Neutrophil (primary cell): ENCODE results near the gene TENM4.

ENCODE experiments used
- H3K27ac ChIP-seq: fragments of 200-600 bp; sonication (generic); 2 replicates; pipeline ENCODE4 v1.5.1; 2016; ENCODE audit warnings: mild to moderate bottlenecking, moderate library complexity
- H3K27me3 ChIP-seq: fragments of 200-600 bp; sonication (generic); 2 replicates; pipeline ENCODE4 v1.6.0; 2016; ENCODE audit warnings: mild to moderate bottlenecking
- H3K36me3 ChIP-seq: fragments of 200-600 bp; sonication (generic); 2 replicates; pipeline ENCODE4 v1.5.1; 2017
- H3K4me1 ChIP-seq, 2 experiments: fragments of 200-600 bp in 1 of 2; sonication (generic) in 1 of 2; 1 replicate in 1 of 2; 2 replicates in 1 of 2; pipeline versions ENCODE4 v1.5.1 to v1.6.1; 2013 to 2016; ENCODE audit warnings: low read depth in 1 of 2, low read length in 1 of 2, mild to moderate bottlenecking in 1 of 2, moderate library complexity in 1 of 2; ENCODE audit not compliant: control insufficient read depth in 1 of 2, insufficient read depth in 1 of 2
- H3K4me3 ChIP-seq, 2 experiments: fragments of 200-600 bp in 1 of 2; sonication (generic) in 1 of 2; 1 replicate in 1 of 2; 2 replicates in 1 of 2; pipeline ENCODE4 v1.5.1; 2013 to 2016; ENCODE audit warnings: low read depth in 1 of 2, low read length in 1 of 2, mild to moderate bottlenecking in 1 of 2, moderate library complexity in 1 of 2
- H3K9me3 ChIP-seq: fragments of 200-600 bp; sonication (generic); 2 replicates; pipeline ENCODE4 v1.5.1; 2016
- CTCF ChIP-seq: fragments of 200-600 bp; sonication (generic); IDR thresholded peaks from 2 replicates; pipeline ENCODE4 v1.5.1; 2016; ENCODE audit warnings: antibody characterized with exemption

TENM4 gene

GRCh38 chr11:79160791-79161403 lies 279.9 kb downstream of the TENM4 start:
- no peak for TF ChIP-seq CTCF
- no peak overlapping the region for H3K4me3 ChIP-seq
- no peaks in the 10 kb centered on the region for H3K9me3 ChIP-seq
- no peaks in the 10 kb centered on the region for H3K36me3 ChIP-seq
- no peaks in the 10 kb centered on the region for H3K27me3 ChIP-seq
- H3K27ac ChIP-seq = no peak overlapping the region
- no peaks in the 10 kb centered on the region for H3K4me1 ChIP-seq

DNA sequence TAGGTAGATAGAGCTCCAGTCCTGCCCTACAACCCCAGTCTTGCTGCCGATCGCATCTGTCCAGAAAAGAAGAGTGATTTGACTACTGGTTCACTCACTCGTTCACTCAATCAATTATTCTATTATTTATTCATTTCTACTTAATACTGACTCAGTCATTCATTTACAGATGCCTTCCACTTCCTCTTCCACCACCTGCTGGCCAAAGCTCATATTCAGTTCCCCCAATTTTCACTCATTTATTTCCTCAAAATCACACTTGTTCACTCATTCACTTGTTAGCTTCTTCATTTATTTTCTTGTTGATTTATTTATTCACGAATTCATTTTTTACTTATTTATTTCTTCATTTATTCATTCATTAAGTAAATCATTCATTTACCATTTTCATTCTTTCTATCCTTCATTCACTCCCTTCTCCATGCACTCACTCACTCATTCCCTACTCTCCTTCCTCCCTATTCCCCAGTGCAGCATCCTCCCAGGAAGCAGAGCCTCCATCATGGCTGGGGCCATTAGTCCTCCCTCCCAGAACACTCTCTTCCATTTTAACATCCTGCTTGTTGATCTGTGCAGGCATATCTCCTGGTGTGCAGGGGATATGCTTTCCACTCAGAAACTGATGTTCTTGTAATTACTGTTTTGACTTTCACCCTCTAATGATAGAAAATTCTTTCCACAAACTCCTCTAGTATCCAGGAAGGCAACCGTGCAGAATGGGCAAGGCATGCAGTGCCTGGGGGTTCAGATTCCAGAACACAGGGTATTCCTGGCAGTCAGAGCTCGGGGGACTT lies 281.0 kb downstream of the TENM4 start:
- Histone ChIP-seq H3K27me3 (no peaks in the 10 kb centered on the region), H3K36me3 (no peaks in the 10 kb centered on the region), H3K9me3 (no peaks in the 10 kb centered on the region), H3K4me3 (no peak overlapping the region), H3K4me1 (no peaks in the 10 kb centered on the region), H3K27ac (no peak overlapping the region)
- TF ChIP-seq CTCF = no peak

DNA sequence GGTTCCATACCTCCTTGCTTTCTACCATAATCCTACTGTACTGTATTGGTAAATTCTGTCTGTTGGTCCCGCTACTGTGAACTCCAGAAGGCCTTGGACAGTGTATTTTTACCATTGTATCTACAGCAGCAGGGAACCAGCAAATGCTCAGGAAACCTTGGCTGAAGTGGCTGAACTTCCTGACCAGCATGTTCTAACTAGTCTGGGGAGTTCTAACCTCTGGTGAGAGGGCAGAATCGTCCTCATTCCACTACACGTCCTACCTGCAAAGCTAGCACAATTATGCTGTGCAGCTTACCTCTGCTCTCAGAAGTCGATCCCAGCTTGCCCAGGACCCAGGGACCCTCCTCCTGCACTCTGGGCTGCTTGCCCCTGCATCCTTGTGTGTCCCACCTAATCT lies 283.1 kb downstream of the TENM4 start:
- Histone ChIP-seq H3K27me3 (no peaks in the 10 kb centered on the region), H3K9me3 (no peaks in the 10 kb centered on the region), H3K4me1 (no peaks in the 10 kb centered on the region), H3K36me3 (no peaks in the 10 kb centered on the region), H3K4me3 (no peak overlapping the region), H3K27ac (no peak overlapping the region)
- no peak for TF ChIP-seq CTCF

GRCh38 chr11:79156031-79156430 lies 284.8 kb downstream of the TENM4 start:
- H3K36me3 ChIP-seq = no peaks in the 10 kb centered on the region
- no peak overlapping the region for H3K4me3 ChIP-seq
- no peaks in the 10 kb centered on the region for H3K9me3 ChIP-seq
- TF ChIP-seq CTCF = no peak
- no peak overlapping the region for H3K27ac ChIP-seq
- no peaks in the 10 kb centered on the region for H3K4me1 ChIP-seq
- no peaks in the 10 kb centered on the region for H3K27me3 ChIP-seq

- Histone ChIP-seq H3K9me3 (no peaks in the 10 kb centered on the region), H3K27me3 (no peaks in the 10 kb centered on the region), H3K4me3 (no peak overlapping the region), H3K4me1 (no peaks in the 10 kb centered on the region), H3K27ac (no peak overlapping the region), H3K36me3 (no peaks in the 10 kb centered on the region)
- TF ChIP-seq CTCF = no peak
Observed at GRCh38 chr11:79155237-79155636, 285.6 kb downstream of the TENM4 start.
